Dendritic cell treated with granulocyte-macrophage colony-stimulating factor and Interleukin-4, amounts not matched to agents 40 ng/mL and 50 ng/mL, for 4 days (primary cell): ENCODE results near the gene ABI3BP.

Experiments used
- H3K27ac Mint-ChIP-seq: one replicate; pipeline ENCODE4 v1.8.0; 2022; ENCODE audit warnings: mild to moderate bottlenecking, mixed read lengths
- H3K27me3 Mint-ChIP-seq: one replicate; pipeline ENCODE4 v1.8.0; 2022; ENCODE audit warnings: mild to moderate bottlenecking, mixed read lengths
- H3K36me3 Mint-ChIP-seq: one replicate; pipeline ENCODE4 v1.8.0; 2022; ENCODE audit warnings: low read depth, mixed read lengths
- H3K4me1 Mint-ChIP-seq: one replicate; pipeline ENCODE4 v1.8.0; 2022; ENCODE audit warnings: low read depth, mixed read lengths
- H3K4me3 Mint-ChIP-seq: one replicate; pipeline ENCODE4 v1.8.0; 2022; ENCODE audit warnings: mild to moderate bottlenecking, moderate library complexity, mixed read lengths
- H3K9me3 Mint-ChIP-seq: one replicate; pipeline ENCODE4 v1.8.0; 2022; ENCODE audit warnings: mixed read lengths
- intact Hi-C: fragments of 100-400 bp; cut with micrococcal nuclease; formaldehyde crosslinking; loops from one replicate; pipeline ENCODE4 v1.15.0; 2022

The ABI3BP gene

DNA sequence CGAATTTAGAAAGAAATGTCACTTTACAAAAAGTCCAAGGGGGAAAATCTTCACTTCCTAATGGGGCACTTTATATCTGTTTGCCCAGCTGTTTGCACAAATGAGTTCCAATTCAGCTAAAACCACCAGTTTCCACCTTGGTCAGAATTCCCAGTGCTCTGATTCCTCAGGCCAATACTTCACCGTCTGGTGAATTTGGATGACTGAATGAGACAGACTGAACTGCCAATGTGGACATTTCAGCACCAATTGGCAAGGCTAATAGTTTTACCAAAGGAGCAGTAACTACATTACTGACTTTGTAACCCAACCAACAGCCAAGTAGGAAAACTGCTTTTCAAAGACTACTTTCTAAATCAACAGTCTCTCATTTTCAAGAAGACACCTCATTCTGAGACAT is 51.8 kb downstream of the ABI3BP start:
- Mint-ChIP-seq H3K9me3 (no peaks in the 10 kb centered on the region), H3K4me1 (no peaks in the 10 kb centered on the region), H3K36me3 (no peaks in the 10 kb centered on the region), H3K4me3 (no peak overlapping the region), H3K27me3 (no peaks in the 10 kb centered on the region), H3K27ac (no peak overlapping the region)
- intact Hi-C loops = no loop called here

DNA sequence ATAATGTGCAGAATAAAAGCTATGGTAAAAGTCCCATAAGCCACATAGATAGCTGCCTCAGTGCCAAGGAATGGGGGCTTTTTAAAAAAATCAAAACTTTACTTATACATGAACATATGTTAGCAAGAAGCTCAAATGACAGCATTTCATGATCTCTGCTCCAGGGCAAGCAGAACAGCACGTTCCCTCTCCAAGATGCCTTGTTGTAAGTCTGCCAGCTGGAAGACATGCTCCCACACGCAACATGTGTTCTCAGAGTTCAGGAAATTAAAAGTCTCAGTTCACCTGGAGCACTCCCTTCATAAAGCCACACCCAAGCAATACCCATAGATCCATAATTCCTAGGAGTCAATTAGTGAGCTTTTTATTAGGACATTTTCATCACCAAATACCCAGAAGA is 52.2 kb downstream of the ABI3BP start:
- H3K27ac Mint-ChIP-seq = no peak overlapping the region
- H3K27me3 Mint-ChIP-seq = no peaks in the 10 kb centered on the region
- H3K36me3 Mint-ChIP-seq = no peaks in the 10 kb centered on the region
- no peak overlapping the region for H3K4me3 Mint-ChIP-seq
- H3K4me1 Mint-ChIP-seq = no peaks in the 10 kb centered on the region
- intact Hi-C loops = no loop called here
- no peaks in the 10 kb centered on the region for H3K9me3 Mint-ChIP-seq

DNA sequence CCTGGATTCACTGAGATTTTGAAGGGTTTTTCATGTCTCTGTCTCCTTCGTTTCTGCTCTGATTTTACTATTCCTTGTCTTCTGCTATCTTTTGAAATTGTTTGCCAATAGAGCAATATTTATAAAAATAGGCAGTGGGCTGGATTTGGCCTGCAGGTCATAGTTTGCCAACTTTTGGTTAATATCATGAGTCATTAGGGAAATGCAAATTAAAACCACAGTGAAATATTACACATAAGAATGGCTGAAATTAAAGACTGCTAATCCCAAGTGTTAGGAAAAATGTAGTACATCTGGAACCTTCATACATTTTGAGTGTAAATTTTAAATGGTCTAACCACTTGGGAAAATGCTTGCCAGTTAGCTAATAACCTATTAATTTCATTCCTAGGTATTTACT is 56.3 kb downstream of the ABI3BP start:
- Mint-ChIP-seq H3K4me1 (no peaks in the 10 kb centered on the region), H3K36me3 (no peaks in the 10 kb centered on the region), H3K27ac (no peak overlapping the region), H3K9me3 (no peaks in the 10 kb centered on the region), H3K4me3 (no peak overlapping the region), H3K27me3 (no peaks in the 10 kb centered on the region)
- intact Hi-C loops = no loop called here

DNA sequence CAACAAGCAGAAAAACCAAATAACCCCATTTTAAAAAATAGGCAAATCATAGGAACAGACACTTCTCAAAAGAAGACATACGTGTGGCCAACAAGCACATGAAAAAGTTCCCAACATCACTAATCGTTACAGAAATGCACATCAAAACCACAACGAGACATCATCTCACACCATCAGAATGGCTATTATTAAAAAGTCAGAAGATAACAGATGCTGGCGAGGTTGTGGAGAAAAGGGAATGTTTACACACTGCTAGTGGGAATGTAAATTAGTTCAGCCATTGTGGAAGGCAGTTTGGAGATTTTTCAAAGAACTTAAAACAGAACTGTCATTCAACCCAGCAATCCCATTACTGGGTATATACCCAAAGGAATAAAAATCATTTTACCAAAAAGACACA is 60.7 kb downstream of the ABI3BP start:
- no peak overlapping the region for H3K4me3 Mint-ChIP-seq
- no peaks in the 10 kb centered on the region for H3K27me3 Mint-ChIP-seq

DNA sequence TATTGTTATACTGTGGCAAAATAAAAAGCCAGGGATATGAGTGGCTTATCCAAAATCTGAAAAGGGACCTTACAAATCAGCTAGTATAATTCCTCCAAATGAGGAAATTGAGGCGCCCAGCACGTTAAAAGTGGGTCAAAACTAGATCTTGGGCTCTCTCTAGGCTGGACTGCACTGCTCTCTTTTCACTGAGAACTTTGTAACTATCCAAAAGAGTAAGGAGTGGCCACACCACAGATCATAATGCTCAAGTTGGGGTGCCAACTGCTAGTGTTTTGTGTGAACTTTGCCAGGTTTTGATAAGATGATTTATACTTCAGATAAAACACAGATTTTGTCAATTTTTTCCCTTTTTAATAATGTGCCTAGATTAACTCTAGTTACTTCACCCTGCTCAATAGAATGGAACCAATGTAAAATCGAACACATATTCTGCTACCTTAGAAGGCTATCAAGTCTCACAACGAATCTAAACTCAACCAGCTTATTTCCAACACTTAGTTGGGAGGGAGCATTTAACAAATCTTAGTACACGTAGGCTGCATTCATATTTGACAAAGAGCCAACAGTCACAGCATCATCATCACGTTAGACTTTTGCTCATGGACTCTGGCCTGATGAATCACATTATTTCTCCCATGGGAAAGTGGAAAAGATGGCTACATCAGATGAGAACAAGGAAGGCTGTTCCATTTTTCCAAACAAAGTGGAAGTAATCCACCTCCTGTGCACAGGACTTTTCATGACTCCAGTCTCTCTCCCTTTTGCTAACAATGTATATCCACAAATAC is 64.4 kb downstream of the ABI3BP start:
- Mint-ChIP-seq H3K27ac (no peak overlapping the region), H3K9me3 (no peaks in the 10 kb centered on the region), H3K4me1 (no peaks in the 10 kb centered on the region), H3K36me3 (no peaks in the 10 kb centered on the region), H3K27me3 (no peaks in the 10 kb centered on the region), H3K4me3 (no peak overlapping the region)
- intact Hi-C loops = no loop called here

More for the DNA sequence above, 60.7 kb downstream of the ABI3BP start:
- no peaks in the 10 kb centered on the region for H3K36me3 Mint-ChIP-seq
- no peak overlapping the region for H3K27ac Mint-ChIP-seq
- H3K4me1 Mint-ChIP-seq = no peaks in the 10 kb centered on the region
- intact Hi-C loops = no loop called here
- no peaks in the 10 kb centered on the region for H3K9me3 Mint-ChIP-seq

DNA sequence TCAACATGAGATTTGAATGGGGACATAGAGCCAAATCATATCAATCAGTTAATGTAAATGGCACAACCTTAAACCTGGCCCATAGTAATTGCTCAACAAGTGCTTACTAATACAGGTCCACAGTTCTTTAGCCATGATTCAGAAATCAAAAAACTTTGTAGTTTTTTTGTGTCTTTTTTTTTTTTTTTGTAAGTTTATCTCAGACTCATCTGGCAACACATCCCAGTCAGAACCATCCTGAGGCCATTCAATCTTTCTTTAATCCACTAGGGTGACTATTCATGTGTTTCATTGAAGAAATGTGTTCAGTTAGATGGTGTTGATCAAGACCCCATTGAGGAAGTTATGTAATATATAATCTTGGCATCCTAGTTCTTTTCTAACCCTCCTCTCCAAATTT is 65.4 kb downstream of the ABI3BP start:
- intact Hi-C loops = no loop called here
- H3K27ac Mint-ChIP-seq = no peak overlapping the region
- H3K4me1 Mint-ChIP-seq = no peaks in the 10 kb centered on the region
- H3K4me3 Mint-ChIP-seq = no peak overlapping the region
- H3K27me3 Mint-ChIP-seq = no peaks in the 10 kb centered on the region
- no peaks in the 10 kb centered on the region for H3K9me3 Mint-ChIP-seq
- no peaks in the 10 kb centered on the region for H3K36me3 Mint-ChIP-seq

DNA sequence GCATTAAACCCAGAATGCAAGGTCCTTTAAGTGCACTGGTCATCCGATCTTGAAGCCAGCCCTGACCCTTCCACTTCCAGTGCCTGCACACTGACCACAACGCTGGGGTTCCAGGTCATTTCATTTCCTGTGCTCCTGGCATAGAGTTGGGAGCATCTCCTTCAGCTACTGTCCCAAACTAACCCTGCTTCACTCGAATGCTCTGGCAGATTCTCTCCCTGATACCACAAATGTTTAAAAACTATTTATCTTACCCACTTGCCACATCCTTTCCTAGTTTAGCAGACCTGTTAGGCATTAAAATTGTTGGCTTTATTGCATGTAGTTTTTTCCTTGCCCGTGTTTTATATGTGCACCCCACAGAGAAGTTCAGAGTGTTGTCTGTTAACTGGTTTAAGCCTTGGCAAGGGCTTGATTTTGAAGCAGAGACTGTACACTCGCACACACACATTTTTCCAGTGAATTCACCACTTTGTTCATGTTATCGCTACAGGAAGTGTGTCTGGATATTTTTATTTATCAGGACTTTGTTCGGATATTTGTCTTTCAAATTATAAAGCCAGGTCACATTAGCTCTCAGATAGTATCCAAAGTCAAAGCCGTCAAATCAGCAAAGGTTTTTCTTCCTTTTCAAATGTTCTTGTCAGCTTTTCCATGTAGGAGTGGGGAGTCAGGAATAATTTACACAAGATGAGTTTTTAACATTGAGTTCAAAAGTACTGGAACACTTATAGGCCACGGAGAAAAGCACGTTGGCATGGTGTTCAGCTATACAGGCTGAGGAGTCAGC is 77.3 kb downstream of the ABI3BP start:
- Mint-ChIP-seq H3K4me3 (no peak overlapping the region), H3K9me3 (no peaks in the 10 kb centered on the region), H3K36me3 (no peaks in the 10 kb centered on the region), H3K27me3 (no peaks in the 10 kb centered on the region), H3K4me1 (no peaks in the 10 kb centered on the region), H3K27ac (no peak overlapping the region)
- intact Hi-C loops = no loop called here

DNA sequence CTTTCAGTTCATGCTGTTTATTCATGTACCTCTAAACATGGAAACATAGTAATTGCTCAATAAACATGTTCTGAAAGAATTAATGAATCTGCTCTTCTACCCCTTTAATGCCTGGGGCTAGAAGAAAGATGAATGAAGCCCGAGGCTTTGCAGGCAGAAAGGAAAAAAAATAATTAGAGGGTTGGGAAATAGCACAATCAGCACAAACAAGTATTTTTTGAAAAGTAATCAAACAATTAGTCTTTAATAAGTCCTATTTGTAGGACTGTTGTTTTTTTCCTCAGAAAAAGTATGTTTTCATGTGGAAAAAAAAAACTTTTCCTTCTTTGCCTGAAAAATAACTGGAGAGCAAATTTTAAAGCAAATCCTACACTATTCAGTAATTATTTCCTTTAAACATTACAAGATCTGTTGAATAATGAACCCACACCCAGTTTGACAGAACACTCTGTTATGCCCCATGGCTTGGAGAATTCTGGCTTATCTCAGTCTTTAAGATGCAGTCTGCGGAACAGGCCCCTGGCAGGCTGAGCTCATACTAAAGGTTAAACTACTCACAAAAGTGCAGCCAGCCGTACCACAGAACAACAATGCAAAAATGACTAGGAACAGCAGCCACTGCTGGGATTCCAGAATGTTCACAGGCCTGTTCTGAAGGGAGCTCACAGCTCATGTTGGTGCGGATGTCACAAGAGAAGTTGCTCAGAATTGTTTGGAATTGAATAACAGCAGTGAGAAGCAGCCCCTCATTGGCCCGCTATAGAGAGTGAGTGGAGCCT is 79.2 kb downstream of the ABI3BP start:
- H3K27me3 Mint-ChIP-seq = no peaks in the 10 kb centered on the region
- no peak overlapping the region for H3K4me3 Mint-ChIP-seq
- H3K27ac Mint-ChIP-seq = no peak overlapping the region
- no peaks in the 10 kb centered on the region for H3K4me1 Mint-ChIP-seq
- H3K9me3 Mint-ChIP-seq = no peaks in the 10 kb centered on the region
- intact Hi-C loops = no loop called here
- H3K36me3 Mint-ChIP-seq = no peaks in the 10 kb centered on the region

DNA sequence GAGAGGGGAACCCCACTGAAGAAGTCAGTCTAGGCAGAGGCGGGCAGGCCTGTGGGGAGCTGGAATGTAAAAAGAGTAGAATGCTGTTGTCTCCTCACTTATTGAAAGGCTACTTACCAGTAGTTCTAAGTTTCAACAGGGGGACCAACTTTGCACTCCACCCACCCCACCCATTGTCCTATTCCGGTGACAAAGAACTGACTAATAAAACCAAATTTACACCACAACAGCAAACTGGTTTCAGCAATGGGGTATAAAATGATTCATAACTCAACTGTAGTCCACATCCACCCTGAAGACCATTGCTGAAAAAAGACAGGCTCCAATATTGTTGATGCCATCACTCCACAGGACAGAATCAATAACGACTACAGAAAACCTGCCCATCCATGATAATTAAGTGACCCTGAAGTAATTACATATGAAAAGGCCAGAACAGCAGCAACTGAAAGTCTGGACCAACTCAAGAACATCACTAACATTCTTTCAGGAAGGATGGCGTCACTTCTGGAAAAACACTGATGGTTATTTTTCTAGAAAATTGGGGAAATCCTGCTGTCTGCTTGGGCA is 80.2 kb downstream of the ABI3BP start:
- H3K9me3 Mint-ChIP-seq = no peaks in the 10 kb centered on the region
- no peak overlapping the region for H3K27ac Mint-ChIP-seq
- H3K27me3 Mint-ChIP-seq = no peaks in the 10 kb centered on the region
- no peaks in the 10 kb centered on the region for H3K4me1 Mint-ChIP-seq
- no peaks in the 10 kb centered on the region for H3K36me3 Mint-ChIP-seq
- H3K4me3 Mint-ChIP-seq = no peak overlapping the region
- intact Hi-C loops = no loop called here

DNA sequence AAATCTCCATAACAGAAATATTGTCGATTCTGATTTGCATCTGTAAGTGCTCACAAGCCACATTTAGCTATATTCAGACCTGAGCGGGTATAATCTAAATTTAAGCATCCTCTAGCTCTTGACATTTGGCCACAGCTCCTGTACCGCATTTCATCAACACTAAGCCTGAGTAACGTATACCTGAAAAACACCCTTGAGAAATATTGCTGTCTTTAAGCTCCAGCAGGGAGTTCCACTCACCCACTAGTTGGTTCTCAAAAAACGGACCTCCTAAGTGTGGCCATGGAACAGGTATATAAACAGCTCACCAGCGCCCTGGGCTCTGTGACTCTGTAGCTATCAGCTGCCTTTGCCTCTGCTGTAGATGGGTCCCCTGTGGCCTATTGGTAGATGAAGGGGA is 80.7 kb downstream of the ABI3BP start:
- Mint-ChIP-seq H3K27ac (no peak overlapping the region), H3K4me1 (no peaks in the 10 kb centered on the region), H3K36me3 (no peaks in the 10 kb centered on the region), H3K27me3 (no peaks in the 10 kb centered on the region), H3K4me3 (no peak overlapping the region), H3K9me3 (no peaks in the 10 kb centered on the region)
- intact Hi-C loops = no loop called here

DNA sequence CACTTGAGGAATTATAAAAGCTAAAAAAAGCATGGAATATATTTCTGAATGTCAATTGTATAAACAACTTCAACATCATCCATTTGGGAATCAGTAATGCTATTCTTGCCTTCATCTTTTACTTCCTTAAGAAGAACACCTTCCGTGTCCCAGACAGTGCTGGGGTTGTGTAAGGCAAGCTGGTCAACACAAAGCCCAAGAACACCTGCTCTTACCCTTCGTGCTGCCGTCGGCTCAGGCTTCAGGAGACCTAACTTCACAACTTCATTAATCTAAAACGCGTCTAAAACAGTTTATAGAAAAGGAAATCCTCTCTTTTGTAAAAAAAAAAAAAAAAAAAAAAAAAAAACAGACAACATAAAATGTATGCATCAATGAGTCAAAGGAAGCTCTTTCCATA is 81.3 kb downstream of the ABI3BP start:
- Mint-ChIP-seq H3K27ac (no peak overlapping the region), H3K36me3 (no peaks in the 10 kb centered on the region), H3K4me3 (no peak overlapping the region), H3K4me1 (no peaks in the 10 kb centered on the region), H3K9me3 (no peaks in the 10 kb centered on the region), H3K27me3 (no peaks in the 10 kb centered on the region)
- intact Hi-C loops = no loop called here

DNA sequence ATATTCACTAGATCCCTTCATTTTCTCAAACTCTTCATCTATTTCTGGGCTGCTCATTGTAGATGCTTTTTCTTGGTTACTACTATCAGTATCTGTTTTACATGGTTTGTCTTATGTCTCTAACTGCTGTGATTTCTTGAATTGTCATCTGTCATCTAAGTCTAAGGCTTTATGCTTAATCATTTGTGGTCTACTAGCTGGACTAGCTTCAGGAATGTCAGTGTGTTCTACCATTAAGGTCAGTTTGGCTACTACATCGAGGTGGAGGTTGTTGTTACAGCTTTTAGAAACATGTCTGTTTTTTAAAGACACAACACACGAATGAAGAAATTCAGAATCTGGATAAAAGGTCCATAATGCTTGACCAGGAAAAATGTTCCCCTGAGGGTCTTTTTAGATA is 82.2 kb downstream of the ABI3BP start:
- Mint-ChIP-seq H3K4me1 (no peaks in the 10 kb centered on the region), H3K4me3 (no peak overlapping the region), H3K36me3 (no peaks in the 10 kb centered on the region), H3K9me3 (no peaks in the 10 kb centered on the region), H3K27ac (no peak overlapping the region), H3K27me3 (no peaks in the 10 kb centered on the region)
- intact Hi-C loops = no loop called here

DNA sequence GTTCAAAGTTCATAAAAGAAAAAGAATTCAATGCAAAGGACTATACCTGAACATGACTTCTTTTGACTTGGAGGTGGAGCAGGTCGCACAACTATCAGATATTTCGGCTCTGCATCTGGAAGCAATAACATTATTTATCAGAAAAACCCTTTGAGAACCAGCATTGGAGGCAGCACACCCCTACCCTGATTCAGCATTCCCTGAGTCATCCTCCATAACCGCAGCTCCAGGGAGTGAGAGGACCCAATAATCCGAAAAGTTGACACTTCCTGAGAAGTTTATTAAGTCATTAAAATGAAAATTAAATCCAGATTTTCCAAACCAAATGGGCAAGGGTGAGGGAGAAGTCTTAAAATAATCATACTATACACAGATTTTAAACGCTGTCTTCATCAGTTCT is 90.6 kb downstream of the ABI3BP start:
- H3K9me3 Mint-ChIP-seq = no peaks in the 10 kb centered on the region
- H3K4me1 Mint-ChIP-seq = peaks cover 19% of the 10 kb centered on the region
- intact Hi-C loops = no loop called here
- H3K36me3 Mint-ChIP-seq = no peaks in the 10 kb centered on the region
- H3K27ac Mint-ChIP-seq = no peak overlapping the region
- no peak overlapping the region for H3K4me3 Mint-ChIP-seq
- no peaks in the 10 kb centered on the region for H3K27me3 Mint-ChIP-seq
